ACC112 (cell line): ENCODE results near the gene TNK2.
"Not testable (repeated sequence)": the region's sequence is repeated elsewhere in the genome, so short reads cannot be mapped to it uniquely, and the experiment has no call there.

Source experiments
- H2AFZ ChIP-seq: fragments of 200-600 bp; sonication (generic); one replicate; pipeline ENCODE4 v1.6.0; 2017; ENCODE audit warnings: antibody characterized with exemption, low read length; ENCODE audit not compliant: unreplicated experiment
- H3K27ac ChIP-seq: fragments of 200-600 bp; sonication (generic); 2 replicates; pipeline ENCODE4 v1.5.1; 2014; ENCODE audit warnings: low read depth, mild to moderate bottlenecking, antibody characterized with exemption, low read length, moderate library complexity
- H3K27me3 ChIP-seq: fragments of 200-600 bp; sonication (generic); 2 replicates; pipeline ENCODE4 v1.6.1; 2014; ENCODE audit warnings: mild to moderate bottlenecking, antibody characterized with exemption, low read length, moderate library complexity, mixed read lengths; ENCODE audit not compliant: insufficient read depth
- H3K36me3 ChIP-seq: fragments of 200-600 bp; sonication (generic); 2 replicates; pipeline ENCODE4 v1.6.1; 2016; ENCODE audit warnings: mild to moderate bottlenecking, antibody characterized with exemption, low read length, moderate library complexity, mixed read lengths; ENCODE audit not compliant: insufficient read depth
- H3K4me1 ChIP-seq: fragments of 200-600 bp; sonication (generic); one replicate; pipeline ENCODE4 v1.6.1; 2016; ENCODE audit warnings: low read length, mixed read lengths; ENCODE audit not compliant: insufficient read depth, unreplicated experiment, control insufficient read depth
- H3K4me3 ChIP-seq: fragments of 200-600 bp; sonication (generic); 2 replicates; pipeline ENCODE4 v1.5.1; 2014; ENCODE audit warnings: mild to moderate bottlenecking, low read depth, low read length
- H3K79me2 ChIP-seq: fragments of 200-600 bp; sonication (generic); one replicate; pipeline ENCODE4 v1.6.0; 2016; ENCODE audit warnings: low read length; ENCODE audit not compliant: control insufficient read depth, unreplicated experiment, insufficient read depth

The TNK2 gene

GRCh38 chr3:195838714-195839113 is 69.6 kb downstream of the TNK2 start:
- Histone ChIP-seq H2AFZ (no peak overlapping the region), H3K36me3 (no peaks in the 10 kb centered on the region), H3K27ac (no peak overlapping the region), H3K4me3 (no peak overlapping the region), H3K27me3 (0 out of 2 replicates have a peak, but pooled peaks cover 4% of the 10 kb centered on the region), H3K79me2 (no peaks in the 10 kb centered on the region), H3K4me1 (no peaks in the 10 kb centered on the region)

DNA sequence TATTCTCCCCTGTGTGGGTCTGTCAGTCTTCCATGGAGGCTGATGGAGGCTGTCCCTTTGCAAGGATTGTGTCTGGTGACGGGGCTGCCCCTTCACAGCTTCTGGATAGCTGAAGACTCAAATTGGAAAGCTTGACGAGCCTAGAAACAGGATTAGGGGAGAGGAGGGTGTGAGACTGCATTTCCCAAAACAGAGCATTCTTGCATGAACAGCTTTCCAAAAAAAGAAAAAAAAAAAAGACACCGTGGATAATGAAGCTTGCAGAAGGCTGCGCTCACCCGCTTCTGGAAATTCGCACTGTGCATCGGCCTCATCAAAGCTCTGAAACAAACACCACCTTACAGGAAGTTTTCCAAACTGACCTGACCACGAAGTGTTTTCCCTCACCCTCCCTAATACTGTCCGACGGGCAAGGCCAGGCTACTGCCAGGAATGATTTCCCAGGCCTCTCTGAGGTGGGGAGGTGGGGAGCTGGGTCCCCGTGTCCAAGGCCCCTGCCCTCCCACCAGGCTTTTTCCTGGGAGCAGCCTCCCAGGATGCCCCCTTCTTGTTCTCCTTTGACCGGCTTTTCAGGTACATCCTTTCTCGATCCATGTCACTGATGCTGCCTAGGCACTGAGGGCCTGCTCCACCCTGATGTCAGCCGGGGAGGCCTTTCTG is 71.7 kb downstream of the TNK2 start:
- Histone ChIP-seq H3K4me1 (no peaks in the 10 kb centered on the region), H3K36me3 (no peaks in the 10 kb centered on the region), H3K27ac (no peak overlapping the region), H2AFZ (no peak overlapping the region), H3K4me3 (no peak overlapping the region), H3K79me2 (no peaks in the 10 kb centered on the region), H3K27me3 (0 out of 2 replicates have a peak, but pooled peaks cover 4% of the 10 kb centered on the region)

- H3K4me3 ChIP-seq: no peak overlapping the region
- H3K4me1 ChIP-seq: no peaks in the 10 kb centered on the region
- H3K79me2 ChIP-seq: no peaks in the 10 kb centered on the region
- no peaks in the 10 kb centered on the region for H3K36me3 ChIP-seq
- no peak overlapping the region for H3K27ac ChIP-seq
- 0 out of 2 replicates have a peak, but pooled peaks cover 8% of the 10 kb centered on the region for H3K27me3 ChIP-seq
- no peak overlapping the region for H2AFZ ChIP-seq
Measured at GRCh38 chr3:195835791-195836190, 72.6 kb downstream of the TNK2 start.

DNA sequence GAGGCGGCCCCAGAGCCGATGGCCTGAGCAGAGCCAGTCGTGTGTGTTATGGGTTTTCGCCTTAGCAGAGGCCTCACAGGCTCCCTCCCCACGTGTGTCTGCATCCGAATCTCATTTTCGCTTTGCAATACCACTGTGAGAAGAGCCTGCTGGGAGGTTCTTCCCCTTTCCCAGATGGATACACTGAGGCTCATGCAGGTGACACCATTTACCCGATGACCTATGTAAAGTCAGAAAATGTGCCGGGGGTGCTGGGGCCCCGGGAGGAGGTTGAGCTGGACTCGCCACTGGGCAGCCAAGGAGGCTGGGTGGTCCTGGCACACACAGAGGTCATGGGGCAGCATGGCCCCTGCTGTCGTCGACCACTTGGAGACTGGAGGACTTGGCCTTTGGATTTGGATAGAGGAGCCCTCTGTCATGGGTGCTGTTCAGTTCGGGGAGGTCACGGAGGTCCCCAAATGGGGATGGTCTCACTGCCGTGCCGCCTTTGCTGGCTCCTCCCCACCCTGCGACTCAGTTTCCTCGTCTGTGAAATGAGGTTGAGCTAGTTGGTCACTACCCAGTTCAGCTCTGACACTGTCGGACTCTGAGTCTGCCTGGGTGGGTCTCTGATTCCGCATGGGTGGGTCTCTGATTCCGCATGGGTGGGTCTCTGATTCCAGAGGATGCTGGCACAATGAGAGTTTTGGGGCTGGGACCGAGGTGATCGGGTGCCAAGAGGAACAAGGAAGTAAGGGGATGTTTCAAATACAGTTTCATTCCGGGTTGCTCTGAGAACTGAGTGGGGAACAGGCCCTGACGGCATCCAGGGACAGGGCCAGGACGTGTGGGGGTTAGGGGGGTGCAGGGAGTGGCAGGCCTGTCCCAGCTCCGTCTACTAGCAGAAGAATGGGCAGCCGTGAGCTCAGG is 73.4 kb downstream of the TNK2 start:
- Histone ChIP-seq H3K79me2 (no peaks in the 10 kb centered on the region), H3K27me3 (peaks cover 13% of the 10 kb centered on the region; the same call in 1 of the 2 replicates), H2AFZ (no peak overlapping the region), H3K36me3 (no peaks in the 10 kb centered on the region), H3K4me1 (no peaks in the 10 kb centered on the region), H3K4me3 (no peak overlapping the region), H3K27ac (no peak overlapping the region)

- Histone ChIP-seq H3K27ac (no peak overlapping the region), H3K79me2 (no peaks in the 10 kb centered on the region), H2AFZ (no peak overlapping the region), H3K4me1 (no peaks in the 10 kb centered on the region), H3K36me3 (no peaks in the 10 kb centered on the region), H3K4me3 (no peak overlapping the region), H3K27me3 (peaks cover 16% of the 10 kb centered on the region; the same call in 1 of the 2 replicates)
Measured at GRCh38 chr3:195829897-195830254, 78.5 kb downstream of the TNK2 start.

DNA sequence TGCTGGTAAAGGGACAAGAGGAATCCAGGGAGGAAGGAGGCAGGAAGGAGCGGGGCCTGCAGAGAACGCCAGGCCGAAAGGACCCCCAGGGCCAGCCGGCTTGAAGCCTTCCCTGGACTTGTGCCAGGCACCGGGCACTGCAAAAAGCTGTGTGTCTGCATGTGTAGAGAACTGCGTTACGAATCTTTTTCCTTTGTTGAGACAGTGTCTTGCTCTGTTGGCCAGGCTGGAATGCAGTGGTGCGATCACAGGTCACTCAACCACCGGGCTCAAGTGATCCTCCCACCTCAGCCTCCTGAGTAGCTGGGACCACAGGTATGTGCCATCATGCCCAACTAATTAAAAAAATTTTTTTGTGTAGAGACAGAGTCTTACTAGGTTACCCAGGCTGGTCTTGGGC is 79.6 kb downstream of the TNK2 start:
- Histone ChIP-seq H3K4me3 (no peak overlapping the region), H3K27me3 (peaks cover 18% of the 10 kb centered on the region), H2AFZ (no peak overlapping the region), H3K79me2 (no peaks in the 10 kb centered on the region), H3K36me3 (no peaks in the 10 kb centered on the region), H3K27ac (no peak overlapping the region), H3K4me1 (no peaks in the 10 kb centered on the region)

- Histone ChIP-seq H3K4me1 (no peaks in the 10 kb centered on the region), H3K27ac (no peak overlapping the region), H3K4me3 (no peak overlapping the region), H3K79me2 (no peaks in the 10 kb centered on the region), H3K27me3 (peaks cover 14% of the 10 kb centered on the region), H2AFZ (no peak overlapping the region), H3K36me3 (no peaks in the 10 kb centered on the region)
Measured at GRCh38 chr3:195825857-195826804, 82.2 kb downstream of the TNK2 start.

GRCh38 chr3:195825191-195825588 is 83.2 kb downstream of the TNK2 start:
- no peak overlapping the region for H2AFZ ChIP-seq
- no peak overlapping the region for H3K27ac ChIP-seq
- H3K4me1 ChIP-seq: no peaks in the 10 kb centered on the region
- H3K36me3 ChIP-seq: no peaks in the 10 kb centered on the region
- peaks cover 12% of the 10 kb centered on the region for H3K27me3 ChIP-seq
- no peaks in the 10 kb centered on the region for H3K79me2 ChIP-seq
- H3K4me3 ChIP-seq: no peak overlapping the region

DNA sequence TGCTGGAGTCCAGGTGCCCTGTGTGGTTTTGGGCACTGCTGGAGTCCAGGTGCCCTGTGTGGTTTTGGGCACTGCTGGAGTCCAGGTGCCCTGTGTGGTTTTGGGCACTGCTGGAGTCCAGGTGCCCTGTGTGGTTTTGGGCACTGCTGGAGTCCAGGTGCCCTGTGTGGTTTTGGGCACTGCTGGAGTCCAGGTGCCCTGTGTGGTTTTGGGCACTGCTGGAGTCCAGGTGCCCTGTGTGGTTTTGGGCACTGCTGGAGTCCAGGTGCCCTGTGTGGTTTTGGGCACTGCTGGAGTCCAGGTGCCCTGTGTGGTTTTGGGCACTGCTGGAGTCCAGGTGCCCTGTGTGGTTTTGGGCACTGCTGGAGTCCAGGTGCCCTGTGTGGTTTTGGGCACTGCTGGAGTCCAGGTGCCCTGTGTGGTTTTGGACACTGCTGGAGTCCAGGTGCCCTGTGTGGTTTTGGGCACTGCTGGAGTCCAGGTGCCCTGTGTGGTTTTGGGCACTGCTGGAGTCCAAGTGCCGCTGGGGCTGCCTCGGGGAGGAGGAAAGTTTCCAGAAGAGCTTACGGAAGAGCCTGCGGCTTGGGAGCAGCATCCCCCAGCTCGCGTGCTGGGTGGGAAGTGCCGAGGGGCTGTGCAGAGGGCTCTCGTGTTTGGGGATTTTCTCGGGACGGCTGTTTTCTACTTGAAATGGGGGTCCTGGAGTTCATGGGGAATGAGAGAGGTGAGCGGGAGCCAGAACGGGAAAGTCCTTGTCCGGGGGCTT is 83.7 kb downstream of the TNK2 start:
- H3K4me3 ChIP-seq, H3K4me1 ChIP-seq, H3K79me2 ChIP-seq, H2AFZ ChIP-seq, H3K27me3 ChIP-seq, H3K27ac ChIP-seq, H3K36me3 ChIP-seq: not testable (repeated sequence)

DNA sequence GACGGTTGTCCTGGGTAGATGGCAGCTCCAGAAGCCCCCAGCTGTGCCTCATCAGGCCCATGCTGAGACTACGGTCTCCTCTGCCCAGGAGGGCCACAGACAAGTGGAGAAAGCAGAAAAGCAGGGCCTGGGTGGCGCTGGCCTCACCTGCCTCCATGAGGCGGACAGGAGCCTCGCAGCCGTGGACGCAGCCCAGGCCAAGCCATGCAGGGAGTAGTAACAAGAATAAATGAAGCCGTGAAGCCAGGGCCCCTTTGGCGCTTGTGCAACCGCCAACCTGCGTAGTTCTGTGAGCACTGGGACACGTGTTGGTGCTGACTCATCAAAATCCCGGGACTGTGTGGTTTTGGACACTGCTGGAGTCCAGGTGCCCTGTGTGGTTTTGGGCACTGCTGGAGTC is 84.4 kb downstream of the TNK2 start:
- no peaks in the 10 kb centered on the region for H3K79me2 ChIP-seq
- H3K27me3 ChIP-seq: peaks cover 3% of the 10 kb centered on the region
- H3K27ac ChIP-seq: no peak overlapping the region
- no peak overlapping the region for H2AFZ ChIP-seq
- no peaks in the 10 kb centered on the region for H3K4me1 ChIP-seq
- H3K4me3 ChIP-seq: no peak overlapping the region
- no peaks in the 10 kb centered on the region for H3K36me3 ChIP-seq
